GM18517 (cell line): ENCODE measurements around the gene PTGER3.

Experiments used
- ATAC-seq: cut with Tn5 transposase; IDR thresholded peaks from one replicate; pipeline ENCODE4 v1.9.1; 2021; ENCODE audit warnings: mild to moderate bottlenecking, moderate library complexity; ENCODE audit not compliant: unreplicated experiment

PTGER3 gene

DNA sequence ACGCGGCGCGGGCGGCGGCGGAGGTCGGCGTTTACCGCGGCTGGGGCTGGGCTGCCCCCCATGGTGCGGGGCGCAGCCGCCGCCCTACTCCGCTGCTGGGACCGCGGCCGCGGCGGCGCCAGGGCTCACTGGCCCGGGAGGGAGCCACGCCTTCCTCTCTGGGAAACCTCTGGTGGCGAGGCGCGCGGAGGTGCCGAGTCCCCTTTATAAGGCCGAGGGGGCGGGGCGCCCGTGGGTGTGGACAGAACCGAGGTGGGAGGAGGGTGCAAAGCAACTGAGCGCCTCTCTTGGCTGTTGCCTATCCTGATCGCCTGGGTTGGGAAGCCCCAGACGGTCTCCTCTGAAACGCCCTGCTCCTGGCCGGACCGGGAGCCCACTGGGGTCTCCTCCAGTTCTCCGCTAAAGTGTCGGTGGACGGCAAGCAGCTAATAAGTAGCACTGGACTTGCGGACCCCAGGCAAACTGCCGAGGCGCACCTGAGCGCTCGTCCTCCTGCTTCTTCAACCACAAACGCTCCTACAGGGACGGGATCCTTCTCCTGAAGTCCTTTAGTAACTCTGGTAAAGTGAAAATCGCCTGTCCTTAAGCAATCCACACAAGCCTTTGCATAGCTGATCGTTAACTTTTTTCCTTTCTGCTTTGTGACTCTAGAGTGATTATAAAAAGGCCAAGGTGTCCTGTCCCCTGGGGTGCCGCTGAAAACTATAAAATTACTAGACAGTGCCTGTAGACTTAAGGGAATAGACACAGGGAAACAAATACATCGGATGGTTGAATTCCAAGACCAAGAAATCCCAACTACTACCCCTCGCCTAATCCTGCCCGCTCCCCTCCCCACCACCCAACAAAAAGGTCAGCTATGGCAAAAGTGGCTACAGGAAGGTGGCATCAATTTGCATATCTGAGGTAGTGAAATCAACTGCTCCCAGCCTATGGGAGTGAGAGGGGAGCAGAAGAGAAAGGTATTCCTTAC is at the start of gene PTGER3:
PTGER3 (minus strand) TSS at position 182 of the 973 bp plus-strand sequence. CDS start 239 bp downstream, outside the sequence.
- no peak for ATAC-seq

DNA sequence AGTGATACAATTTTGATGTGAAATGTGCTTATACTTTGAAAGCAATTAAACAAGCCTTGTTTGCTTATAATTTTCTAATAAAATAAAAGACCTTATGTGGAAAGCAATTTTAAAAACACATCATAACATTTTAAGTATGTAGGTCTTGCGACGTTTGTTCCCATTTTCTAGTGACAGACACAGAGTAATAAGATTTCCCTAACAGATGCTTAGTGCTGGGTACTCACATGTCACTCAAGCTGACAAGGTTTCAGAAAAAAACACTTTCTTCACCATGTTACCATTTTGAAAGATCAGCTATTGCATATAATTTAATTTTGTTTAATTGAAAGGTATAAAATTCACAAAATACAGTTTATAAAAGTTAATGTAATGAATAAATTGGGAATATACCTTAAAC is 47.3 kb upstream of the PTGER3 start:
- ATAC-seq, result no peak

DNA sequence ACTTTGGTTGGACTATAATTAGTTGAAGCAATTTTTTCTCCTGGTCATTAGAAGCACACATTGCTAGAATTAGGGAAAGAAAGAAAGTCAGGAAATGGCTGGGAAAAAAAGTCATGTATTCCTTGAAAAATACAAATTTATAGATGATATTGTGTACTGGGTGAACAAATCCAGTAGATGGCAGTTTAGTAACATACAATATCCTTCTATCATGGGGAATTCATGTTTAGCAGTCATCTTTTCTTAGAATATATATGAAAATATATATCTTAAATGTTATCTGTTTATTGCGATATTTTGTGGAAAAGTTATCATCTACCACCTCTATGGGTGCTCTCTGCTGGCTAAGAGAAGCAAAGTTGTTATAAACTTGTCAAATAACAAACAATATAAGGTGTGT is 46.3 kb upstream of the PTGER3 start:
- ATAC-seq, result no peak

DNA sequence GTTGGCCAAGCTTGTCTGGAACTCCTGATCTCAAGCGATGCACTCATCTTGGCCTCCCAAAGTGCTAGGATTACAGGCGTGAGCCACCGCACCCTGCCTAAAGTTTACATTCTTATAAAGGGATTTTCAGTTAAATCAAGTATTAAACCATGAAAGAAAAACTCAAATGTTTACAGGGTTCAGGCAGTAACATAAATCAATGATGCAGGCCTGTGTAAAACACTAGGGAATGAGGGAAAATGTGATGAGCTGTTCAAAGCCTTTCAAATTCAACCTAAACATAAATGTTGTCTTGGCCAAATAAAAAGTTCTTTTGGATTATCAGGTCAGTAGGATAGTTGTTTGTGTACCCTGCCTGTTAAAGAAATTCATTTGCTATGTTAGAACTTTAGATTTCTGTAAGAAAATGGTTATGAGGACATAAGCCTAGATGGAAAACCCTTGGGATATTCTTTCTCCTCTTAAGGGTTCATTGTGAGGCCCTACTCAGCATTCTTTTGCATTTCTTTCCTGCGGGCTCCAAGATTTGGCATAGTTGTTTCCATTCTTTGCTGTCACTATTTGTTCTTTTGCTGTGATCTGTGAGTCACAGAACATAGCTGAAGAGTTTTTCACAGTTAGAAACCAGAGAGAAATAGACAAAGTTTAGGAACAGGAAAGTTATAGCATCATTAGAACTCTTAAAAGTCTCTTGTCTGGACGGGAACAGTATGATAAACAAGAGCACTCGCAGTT is 42.1 kb upstream of the PTGER3 start:
- no peak for ATAC-seq

DNA sequence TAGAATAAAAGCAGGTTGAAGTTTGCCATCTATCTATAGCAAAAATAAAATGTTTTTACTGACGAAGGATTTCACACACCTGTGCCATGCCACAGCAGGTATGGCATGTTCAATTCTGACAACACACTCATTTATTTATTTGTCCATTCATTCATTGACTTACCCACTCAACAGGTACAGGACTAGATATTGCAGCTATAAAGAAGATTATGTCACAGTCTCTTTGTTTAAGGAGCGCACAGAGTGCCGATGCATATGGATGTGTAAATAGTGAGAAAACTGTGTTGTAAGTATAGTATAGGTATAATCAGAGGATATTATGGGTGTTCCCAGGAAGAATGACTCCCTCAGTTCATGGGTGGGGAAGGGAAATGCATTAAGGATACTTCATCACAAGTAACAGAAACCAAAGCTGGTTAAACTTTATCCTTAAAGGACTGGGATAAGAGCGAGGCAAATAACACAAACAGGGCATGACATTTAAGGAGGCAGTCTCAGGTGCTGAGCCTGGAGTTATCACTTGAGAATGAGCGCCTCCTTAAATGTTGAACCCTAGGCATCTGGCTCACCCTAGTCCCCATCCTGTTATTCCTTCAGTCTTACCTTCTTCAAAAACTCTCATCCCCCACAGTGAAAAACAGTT is 41.1 kb upstream of the PTGER3 start:
- ATAC-seq, result no peak

DNA sequence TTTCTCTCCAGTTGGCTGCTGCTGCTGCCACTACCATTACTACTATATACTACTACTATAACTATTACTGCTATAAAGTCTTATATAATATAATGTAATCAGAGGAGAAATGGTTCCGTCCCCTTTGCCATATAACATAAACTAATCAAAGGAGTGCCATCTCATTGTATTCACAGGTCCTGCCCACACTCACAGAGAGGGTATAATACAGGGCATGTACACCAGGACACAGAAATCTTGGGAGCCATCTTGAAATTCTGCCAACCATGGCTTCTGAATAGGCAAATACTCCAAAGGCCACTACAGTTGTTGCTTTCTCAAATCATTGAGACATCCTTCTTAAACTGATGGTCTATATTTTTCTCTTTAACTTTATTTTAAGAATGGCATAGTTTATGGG is 40.1 kb upstream of the PTGER3 start:
- ATAC-seq, result no peak

DNA sequence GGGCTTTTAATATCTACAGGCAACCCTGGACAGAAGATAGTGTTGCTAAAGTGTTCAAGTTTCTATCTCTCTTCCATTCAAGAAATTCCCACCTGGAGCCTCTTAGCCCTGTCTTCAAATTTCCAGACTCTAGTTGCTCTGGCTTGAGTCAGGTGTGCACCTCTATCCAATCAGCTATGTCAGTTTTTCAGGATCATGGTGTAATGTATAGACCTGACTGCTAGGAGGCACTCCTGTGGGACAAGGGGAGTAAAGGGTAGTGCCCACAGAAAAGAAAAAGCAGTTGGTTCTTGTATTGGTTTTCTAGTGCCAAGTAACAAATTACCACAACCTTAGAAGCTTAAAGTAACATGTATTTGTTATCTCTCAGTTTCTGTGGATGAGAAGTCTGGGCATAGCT is 39.4 kb upstream of the PTGER3 start:
- no peak for ATAC-seq

DNA sequence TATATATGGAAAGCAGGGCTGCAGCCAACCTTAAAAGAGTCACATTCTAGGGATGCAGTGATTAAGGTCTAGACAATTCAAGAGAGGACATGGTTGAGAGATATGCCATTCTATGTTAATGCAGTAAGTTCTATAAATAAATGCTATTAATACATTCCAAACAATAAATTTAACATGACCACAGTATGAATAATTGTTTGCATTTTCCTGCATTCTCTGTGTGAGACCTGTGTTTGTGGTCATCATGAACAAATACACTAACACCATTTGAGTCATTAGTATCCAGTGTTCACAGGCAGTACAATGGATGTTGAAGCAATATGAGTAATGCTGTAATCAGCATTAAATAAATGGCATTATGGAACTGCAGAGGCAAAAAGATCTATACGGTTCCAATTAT is 38.7 kb upstream of the PTGER3 start:
- no peak for ATAC-seq

DNA sequence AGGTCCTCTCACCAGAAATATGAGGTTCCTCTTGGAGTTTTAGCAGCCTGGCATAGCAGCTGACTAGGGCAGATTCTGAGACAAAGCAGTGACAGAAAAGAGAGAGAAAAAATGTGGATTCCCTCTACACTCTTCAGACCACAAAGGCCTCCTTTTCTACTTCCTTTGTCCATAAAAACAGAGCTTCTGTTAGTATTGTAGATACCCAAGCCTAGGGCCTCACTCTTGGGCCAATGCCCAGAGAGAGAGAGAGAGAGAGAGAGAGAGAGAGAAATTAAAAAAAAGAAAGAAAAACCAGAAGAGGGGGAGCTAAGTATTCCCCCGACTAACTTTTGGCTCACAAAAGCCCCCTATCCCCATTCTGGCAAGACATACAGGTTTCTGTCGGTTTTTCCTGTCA is 35.7 kb upstream of the PTGER3 start:
- no peak for ATAC-seq

DNA sequence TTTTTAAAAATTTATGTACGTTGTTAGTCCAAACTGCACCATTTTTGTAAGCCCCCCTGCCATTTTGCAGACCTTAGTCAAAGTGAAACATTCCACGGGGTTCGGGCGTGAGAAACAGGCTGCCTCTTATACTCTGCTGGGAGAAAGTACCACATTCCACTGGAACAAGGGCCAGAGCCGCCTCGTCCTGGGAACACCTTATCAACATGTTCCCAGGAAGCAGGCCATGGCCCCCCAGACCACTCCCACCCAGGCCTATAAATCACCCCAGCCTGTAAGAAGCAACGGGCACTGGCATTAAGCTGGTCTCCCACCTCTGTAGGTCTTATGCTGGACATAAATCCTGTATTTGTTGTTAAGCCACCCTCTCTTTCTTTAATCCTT is 34.1 kb upstream of the PTGER3 start:
- ATAC-seq, result no peak

DNA sequence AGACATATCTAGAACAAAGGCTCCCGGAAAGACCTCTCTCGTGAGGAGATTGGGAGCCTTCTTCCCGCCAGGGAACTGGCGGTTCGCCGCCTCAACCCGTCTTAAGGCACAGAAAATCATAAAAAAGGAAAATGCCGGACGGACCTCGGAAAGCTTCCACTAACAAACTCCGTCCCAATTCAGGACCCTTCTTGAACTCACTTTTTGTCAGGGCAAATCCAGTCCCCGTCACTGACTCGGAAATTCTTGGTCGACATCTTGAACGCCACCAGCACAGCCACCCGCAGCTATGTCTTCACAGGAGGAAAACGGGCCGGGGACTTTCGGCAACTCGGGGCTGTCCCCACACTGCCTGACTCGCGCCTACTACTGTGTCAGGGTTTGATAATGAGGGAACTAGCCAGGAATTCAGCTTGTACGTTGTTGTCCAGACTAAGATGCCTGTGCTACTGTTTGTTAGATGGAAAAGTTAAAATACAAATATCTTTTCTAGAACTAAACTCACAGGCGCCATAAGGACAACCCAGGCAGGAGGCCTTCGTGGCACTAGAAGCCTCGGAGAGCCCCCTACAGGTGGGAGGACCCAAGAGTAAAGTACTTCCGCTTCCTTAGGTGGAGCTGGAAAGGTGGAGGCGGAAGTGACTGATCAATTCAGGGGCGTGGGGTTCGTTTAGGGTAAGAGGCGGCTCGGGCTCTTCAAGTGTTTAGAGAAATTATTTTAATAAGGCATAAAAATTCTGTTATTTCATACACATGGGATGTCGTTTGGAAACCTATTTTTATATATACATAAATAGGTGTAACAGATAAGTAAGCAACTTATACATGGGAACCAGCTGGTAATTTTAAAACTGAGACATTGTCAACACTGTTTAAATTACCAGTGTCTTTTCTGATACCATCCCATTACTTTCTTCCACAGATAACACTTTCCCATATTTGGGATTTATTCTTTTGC is 33.4 kb upstream of the PTGER3 start, which contains the start of gene ZRANB2:
ZRANB2 (minus strand) TSS at position 297 of the 958 bp plus-strand sequence; CDS start at position 257, 40 bp downstream.
- peak; percentile 99 for ATAC-seq

DNA sequence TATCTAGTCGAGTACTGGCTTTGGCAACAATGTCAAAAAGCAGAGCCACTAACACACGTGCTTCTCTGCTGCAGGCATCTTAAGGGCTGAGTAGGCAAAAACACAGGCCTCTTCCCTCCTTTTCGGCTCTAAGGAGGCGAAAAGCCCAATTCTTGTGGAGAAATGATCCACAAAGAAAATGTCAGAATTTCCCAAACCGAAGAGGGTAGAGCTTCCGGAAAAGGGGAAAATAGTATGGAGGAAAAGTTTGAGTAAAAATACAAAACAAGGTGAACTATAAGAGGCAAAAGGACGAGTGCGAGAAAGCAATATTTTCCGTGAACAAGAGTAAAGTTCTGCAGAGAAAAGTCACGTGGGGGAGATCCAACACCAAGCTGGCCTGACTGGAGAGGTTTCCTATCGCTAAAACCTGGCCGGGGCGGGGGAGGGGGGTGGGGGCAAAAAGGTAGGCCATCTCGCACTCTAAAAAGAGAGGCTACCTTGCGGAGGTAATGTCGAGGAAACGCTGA is 32.7 kb upstream of the PTGER3 start:
- peak; percentile 3 for ATAC-seq

DNA sequence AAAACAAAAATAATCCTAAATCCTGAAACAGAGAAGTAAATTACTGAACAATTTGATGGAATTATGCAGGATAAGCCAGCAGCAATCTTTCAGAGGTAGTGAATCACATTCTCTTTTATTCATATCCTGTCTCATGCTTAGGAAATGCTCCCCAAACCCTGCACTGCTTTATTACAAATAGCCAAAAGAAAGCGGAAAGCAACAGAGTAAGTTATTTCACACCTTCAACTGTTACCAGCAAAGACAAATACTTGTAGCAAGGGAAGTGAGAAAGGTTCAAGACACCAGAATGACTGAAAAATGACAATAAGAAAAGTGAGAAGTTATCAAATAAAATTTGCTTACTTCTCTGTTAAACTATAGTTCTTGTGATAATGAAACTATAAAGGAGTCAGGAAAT is 27.1 kb upstream of the PTGER3 start:
- no peak for ATAC-seq

DNA sequence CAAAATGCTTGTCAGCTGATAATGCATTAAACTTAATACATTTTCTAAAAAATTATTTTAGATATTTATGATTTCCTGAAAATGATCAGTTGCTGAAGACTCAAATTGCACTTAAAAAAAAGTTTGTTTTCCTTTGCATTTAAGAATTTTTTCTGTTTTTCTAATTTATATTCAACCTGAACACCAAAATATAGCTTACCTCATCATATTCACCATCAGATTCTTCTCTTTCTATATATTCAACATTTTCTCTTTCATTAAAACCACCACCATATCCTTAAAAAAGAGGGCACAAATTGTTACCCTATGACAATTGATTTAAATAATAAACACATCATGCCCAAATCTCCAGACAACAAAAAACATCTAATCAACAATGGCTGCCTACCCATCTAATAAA is 24.7 kb upstream of the PTGER3 start:
- no peak for ATAC-seq

DNA sequence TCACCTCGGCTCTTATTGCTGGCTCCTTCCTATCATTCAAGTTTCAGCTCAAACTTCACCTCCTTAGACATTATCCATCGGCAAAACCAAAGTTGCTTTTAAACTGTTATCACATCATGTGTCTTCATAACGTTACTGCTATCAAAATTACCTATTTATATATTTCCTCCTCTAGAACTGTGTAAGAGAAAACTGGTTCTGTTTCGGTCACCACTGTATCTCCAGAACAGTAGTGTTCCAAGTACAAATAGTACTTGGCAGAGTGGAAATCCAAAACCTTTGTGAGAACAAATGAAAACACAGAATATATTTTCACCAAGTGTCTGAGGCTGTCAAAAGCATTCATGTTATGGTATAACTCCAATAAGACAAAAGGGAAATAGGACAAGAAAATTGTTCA is 24.1 kb upstream of the PTGER3 start:
- no peak for ATAC-seq

DNA sequence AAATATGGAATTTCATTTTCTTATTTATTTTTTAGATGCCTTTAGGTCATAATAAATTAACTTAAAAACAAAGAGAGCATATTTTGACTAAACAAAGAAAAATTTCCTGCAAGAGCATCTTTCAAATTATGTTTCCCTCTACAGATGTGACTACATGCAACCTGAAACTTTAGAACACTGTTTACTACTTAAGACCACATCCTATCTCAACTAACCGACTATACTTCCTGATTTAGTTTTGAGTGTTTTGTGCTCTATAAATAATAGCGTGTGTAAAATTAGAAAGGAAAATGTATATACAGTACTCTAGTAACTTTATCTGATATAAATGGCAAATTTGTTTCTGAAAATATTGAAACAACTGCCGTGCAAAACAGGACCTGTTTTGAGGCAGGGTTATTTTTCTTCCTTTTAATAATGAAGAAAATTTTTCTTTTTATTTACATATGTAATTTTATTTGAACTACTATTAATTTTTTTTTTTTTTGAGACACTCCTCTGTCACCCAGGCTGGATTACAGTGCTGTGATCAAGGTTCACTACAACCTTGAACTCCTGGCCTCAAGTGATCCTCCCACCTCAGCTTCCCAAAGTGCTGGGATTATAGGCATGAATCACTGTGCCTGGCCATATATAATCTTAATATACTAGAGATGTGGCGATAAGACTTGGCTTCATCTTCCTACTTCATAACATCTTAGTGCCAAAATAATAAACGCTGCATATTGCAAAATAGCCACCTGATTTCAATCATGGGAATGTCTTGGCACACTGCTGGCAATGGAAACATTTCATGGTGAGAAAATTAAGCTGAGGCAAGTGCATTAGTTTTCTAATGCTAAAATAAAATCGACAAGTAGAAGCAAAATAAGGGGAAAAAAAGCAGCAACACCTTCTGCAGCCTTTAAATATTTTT is 21.0 kb upstream of the PTGER3 start:
- ATAC-seq, result peak; percentile 85

DNA sequence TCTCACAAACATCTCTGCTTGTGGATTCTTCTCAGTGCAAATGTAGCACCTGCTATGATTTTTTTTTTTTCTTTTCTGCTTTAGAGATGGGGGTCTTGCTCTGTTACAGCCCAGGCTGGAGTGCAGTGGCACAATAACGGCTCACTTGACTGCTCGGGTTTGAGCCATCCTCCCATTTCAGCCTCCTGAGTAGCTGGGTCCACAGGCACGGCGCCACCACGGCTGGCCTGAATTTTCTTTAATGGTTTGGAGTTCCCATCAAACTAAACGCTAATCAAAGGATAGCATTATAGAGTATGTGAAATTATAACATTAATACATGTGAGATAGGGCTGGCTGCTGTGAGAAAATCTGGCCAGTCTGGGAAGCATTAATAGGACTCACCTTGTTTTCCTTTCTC is 7.2 kb upstream of the PTGER3 start:
- ATAC-seq, result no peak

DNA sequence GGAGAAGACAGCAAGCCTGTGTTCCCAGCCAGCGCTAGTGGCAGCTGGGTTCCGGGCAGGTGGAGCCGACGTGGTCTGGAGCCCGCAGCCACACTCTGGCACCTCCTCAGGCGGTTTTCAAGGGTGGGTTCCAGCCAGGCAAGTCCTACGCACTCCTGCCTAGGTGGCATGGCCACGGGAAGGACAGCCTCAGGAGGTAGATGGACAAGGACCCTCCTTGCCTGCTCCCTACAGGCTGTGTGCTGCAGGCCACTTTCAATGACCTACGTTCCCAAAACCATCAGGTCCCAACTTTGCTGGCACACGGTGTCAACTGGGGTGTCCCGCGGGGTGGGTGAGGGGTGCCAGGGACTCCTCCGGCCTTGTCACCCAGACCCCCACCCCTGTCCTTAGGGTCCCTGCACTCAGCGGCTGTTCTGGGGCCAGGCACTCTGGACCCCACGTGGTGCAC is 6.7 kb upstream of the PTGER3 start:
- ATAC-seq, result no peak

DNA sequence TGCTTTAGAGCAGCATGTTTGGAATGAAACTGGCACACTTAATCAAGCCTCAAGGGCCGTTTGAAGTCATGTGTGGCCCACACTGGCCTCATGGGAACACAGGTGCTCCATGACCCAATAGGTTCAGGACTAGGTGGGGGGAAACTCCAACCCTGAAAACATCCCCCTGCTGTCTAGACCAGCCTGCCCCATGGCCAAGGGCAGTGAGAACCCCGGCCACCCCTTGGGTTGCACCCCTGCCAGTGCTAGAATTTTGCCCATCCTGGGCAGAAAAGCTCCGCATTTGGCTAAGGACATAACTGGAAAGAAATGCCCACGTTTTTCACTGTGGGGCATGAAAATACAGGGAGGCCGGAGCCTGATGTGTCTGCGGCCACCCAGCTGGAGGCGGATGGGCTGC is 6.1 kb upstream of the PTGER3 start:
- ATAC-seq, result no peak
